ENCODE measurements around the gene ZFP69.

ZFP69 gene

DNA sequence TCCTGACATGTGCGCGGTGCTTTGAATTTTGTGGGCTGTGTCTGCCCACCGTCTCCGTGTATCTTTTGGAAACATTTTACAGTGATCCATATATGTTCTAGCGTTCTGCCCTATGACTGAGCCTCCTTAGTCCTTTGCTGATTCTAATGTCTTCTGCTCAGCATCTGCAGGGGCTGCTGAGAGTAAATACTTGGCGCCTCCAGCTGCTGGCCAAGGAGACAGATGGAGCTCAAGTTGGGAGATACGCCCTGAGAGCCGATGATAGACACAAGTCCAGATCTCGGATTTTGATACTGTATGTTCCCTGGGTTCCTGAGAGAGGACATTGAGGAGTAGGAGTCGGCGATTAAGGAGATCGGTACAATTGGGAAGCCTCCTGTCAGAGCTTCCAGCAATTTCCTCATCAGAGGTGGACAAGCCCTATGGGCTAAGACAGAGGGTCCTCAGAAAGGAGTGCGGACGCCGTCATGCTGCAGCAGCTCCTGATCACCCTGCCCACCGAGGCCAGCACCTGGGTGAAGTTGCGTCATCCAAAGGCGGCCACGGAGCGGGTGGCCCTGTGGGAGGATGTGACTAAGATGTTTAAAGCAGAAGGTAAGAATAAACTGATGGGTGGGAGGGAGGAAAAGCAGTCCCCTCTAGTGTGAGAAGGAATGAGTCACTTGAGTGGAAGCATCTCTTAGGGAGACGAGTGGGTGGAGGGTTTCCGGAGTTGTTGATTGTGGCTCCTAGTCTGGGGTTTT lies 26.4 kb upstream of the ZFP69 start (continued):
- TF ChIP-seq ZNF324 (tag by site-specific recombination; IDR thresholded peaks at IDR 0.05): 0 out of 2 replicates have a peak, but pooled peaks have one; percentile 32
- TF ChIP-seq, protein P1, sequence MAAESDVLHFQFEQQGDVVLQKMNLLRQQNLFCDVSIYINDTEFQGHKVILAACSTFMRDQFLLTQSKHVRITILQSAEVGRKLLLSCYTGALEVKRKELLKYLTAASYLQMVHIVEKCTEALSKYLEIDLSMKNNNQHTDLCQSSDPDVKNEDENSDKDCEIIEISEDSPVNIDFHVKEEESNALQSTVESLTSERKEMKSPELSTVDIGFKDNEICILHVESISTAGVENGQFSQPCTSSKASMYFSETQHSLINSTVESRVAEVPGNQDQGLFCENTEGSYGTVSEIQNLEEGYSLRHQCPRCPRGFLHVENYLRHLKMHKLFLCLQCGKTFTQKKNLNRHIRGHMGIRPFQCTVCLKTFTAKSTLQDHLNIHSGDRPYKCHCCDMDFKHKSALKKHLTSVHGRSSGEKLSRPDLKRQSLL (tag by site-specific recombination; IDR thresholded peaks at IDR 0.05): no peak
- TF ChIP-seq, protein P2, sequence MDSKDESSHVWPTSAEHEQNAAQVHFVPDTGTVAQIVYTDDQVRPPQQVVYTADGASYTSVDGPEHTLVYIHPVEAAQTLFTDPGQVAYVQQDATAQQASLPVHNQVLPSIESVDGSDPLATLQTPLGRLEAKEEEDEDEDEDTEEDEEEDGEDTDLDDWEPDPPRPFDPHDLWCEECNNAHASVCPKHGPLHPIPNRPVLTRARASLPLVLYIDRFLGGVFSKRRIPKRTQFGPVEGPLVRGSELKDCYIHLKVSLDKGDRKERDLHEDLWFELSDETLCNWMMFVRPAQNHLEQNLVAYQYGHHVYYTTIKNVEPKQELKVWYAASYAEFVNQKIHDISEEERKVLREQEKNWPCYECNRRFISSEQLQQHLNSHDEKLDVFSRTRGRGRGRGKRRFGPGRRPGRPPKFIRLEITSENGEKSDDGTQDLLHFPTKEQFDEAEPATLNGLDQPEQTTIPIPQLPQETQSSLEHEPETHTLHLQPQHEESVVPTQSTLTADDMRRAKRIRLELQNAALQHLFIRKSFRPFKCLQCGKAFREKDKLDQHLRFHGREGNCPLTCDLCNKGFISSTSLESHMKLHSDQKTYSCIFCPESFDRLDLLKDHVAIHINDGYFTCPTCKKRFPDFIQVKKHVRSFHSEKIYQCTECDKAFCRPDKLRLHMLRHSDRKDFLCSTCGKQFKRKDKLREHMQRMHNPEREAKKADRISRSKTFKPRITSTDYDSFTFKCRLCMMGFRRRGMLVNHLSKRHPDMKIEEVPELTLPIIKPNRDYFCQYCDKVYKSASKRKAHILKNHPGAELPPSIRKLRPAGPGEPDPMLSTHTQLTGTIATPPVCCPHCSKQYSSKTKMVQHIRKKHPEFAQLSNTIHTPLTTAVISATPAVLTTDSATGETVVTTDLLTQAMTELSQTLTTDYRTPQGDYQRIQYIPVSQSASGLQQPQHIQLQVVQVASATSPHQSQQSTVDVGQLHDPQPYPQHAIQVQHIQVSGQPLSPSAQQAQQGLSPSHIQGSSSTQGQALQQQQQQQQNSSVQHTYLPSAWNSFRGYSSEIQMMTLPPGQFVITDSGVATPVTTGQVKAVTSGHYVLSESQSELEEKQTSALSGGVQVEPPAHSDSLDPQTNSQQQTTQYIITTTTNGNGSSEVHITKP (tag by site-specific recombination; IDR thresholded peaks at IDR 0.05): peak; percentile 59
- TF ChIP-seq, protein P3, sequence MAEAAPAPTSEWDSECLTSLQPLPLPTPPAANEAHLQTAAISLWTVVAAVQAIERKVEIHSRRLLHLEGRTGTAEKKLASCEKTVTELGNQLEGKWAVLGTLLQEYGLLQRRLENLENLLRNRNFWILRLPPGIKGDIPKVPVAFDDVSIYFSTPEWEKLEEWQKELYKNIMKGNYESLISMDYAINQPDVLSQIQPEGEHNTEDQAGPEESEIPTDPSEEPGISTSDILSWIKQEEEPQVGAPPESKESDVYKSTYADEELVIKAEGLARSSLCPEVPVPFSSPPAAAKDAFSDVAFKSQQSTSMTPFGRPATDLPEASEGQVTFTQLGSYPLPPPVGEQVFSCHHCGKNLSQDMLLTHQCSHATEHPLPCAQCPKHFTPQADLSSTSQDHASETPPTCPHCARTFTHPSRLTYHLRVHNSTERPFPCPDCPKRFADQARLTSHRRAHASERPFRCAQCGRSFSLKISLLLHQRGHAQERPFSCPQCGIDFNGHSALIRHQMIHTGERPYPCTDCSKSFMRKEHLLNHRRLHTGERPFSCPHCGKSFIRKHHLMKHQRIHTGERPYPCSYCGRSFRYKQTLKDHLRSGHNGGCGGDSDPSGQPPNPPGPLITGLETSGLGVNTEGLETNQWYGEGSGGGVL (tag by site-specific recombination; IDR thresholded peaks at IDR 0.05): peak; percentile 51; the same call in 1 of the 2 replicates
- peak; percentile 19; the same call in 1 of the 2 replicates for TF ChIP-seq ZIC2 (tag by site-specific recombination; IDR thresholded peaks at IDR 0.05)
- TF ChIP-seq ZNF169 (tag by site-specific recombination; IDR thresholded peaks at IDR 0.05): no peak
- TF ChIP-seq ZNF843 (tag by site-specific recombination; IDR thresholded peaks at IDR 0.05): no peak
- TF ChIP-seq, protein P4, sequence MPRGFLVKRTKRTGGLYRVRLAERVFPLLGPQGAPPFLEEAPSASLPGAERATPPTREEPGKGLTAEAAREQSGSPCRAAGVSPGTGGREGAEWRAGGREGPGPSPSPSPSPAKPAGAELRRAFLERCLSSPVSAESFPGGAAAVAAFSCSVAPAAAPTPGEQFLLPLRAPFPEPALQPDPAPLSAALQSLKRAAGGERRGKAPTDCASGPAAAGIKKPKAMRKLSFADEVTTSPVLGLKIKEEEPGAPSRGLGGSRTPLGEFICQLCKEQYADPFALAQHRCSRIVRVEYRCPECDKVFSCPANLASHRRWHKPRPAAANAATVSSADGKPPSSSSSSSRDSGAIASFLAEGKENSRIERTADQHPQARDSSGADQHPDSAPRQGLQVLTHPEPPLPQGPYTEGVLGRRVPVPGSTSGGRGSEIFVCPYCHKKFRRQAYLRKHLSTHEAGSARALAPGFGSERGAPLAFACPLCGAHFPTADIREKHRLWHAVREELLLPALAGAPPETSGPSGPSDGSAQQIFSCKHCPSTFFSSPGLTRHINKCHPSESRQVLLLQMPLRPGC (tag by site-specific recombination; IDR thresholded peaks at IDR 0.05): peak; percentile 30; the same call in 1 of the 2 replicates
- TF ChIP-seq GLIS2 (tag by site-specific recombination; IDR thresholded peaks at IDR 0.05): peak; percentile 43; the same call in 1 of the 2 replicates
- TF ChIP-seq ZNF302 (tag by site-specific recombination; IDR thresholded peaks at IDR 0.05; ENCODE audit: low read depth): no peak
- TF ChIP-seq, protein P5, sequence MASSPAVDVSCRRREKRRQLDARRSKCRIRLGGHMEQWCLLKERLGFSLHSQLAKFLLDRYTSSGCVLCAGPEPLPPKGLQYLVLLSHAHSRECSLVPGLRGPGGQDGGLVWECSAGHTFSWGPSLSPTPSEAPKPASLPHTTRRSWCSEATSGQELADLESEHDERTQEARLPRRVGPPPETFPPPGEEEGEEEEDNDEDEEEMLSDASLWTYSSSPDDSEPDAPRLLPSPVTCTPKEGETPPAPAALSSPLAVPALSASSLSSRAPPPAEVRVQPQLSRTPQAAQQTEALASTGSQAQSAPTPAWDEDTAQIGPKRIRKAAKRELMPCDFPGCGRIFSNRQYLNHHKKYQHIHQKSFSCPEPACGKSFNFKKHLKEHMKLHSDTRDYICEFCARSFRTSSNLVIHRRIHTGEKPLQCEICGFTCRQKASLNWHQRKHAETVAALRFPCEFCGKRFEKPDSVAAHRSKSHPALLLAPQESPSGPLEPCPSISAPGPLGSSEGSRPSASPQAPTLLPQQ (tag by site-specific recombination; IDR thresholded peaks at IDR 0.05): 0 out of 2 replicates have a peak, but pooled peaks have one; percentile 51
- TF ChIP-seq ZNF623 (tag by site-specific recombination; IDR thresholded peaks at IDR 0.05): 0 out of 2 replicates have a peak, but pooled peaks have one; percentile 1
- no peak for TF ChIP-seq ZNF132 (tag by site-specific recombination; IDR thresholded peaks at IDR 0.05; ENCODE audit: borderline replicate concordance)
- TF ChIP-seq, protein P6, sequence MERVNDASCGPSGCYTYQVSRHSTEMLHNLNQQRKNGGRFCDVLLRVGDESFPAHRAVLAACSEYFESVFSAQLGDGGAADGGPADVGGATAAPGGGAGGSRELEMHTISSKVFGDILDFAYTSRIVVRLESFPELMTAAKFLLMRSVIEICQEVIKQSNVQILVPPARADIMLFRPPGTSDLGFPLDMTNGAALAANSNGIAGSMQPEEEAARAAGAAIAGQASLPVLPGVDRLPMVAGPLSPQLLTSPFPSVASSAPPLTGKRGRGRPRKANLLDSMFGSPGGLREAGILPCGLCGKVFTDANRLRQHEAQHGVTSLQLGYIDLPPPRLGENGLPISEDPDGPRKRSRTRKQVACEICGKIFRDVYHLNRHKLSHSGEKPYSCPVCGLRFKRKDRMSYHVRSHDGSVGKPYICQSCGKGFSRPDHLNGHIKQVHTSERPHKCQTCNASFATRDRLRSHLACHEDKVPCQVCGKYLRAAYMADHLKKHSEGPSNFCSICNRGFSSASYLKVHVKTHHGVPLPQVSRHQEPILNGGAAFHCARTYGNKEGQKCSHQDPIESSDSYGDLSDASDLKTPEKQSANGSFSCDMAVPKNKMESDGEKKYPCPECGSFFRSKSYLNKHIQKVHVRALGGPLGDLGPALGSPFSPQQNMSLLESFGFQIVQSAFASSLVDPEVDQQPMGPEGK (tag by site-specific recombination; IDR thresholded peaks at IDR 0.05): peak; percentile 74
- no peak for TF ChIP-seq BCL11A (tag by site-specific recombination; IDR thresholded peaks at IDR 0.05; ENCODE audit: low read depth)
- TF ChIP-seq ZNF10 (tag by site-specific recombination; IDR thresholded peaks at IDR 0.05): peak; percentile 66; the same call in 1 of the 2 replicates
- peak; percentile 41; the same call in 1 of the 2 replicates for TF ChIP-seq ZNF24 (tag by site-specific recombination; IDR thresholded peaks at IDR 0.05)
- TF ChIP-seq ZEB2 (tag by site-specific recombination; IDR thresholded peaks at IDR 0.05): peak; percentile 43; the same call in 1 of the 2 replicates
- peak; percentile 60; the same call in 1 of the 2 replicates for TF ChIP-seq ZFP69B (tag by site-specific recombination; IDR thresholded peaks at IDR 0.05)
- TF ChIP-seq, protein P7, sequence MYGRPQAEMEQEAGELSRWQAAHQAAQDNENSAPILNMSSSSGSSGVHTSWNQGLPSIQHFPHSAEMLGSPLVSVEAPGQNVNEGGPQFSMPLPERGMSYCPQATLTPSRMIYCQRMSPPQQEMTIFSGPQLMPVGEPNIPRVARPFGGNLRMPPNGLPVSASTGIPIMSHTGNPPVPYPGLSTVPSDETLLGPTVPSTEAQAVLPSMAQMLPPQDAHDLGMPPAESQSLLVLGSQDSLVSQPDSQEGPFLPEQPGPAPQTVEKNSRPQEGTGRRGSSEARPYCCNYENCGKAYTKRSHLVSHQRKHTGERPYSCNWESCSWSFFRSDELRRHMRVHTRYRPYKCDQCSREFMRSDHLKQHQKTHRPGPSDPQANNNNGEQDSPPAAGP (tag by site-specific recombination; IDR thresholded peaks at IDR 0.05): 0 out of 2 replicates have a peak, but pooled peaks have one; percentile 76
- TF ChIP-seq, protein P8, sequence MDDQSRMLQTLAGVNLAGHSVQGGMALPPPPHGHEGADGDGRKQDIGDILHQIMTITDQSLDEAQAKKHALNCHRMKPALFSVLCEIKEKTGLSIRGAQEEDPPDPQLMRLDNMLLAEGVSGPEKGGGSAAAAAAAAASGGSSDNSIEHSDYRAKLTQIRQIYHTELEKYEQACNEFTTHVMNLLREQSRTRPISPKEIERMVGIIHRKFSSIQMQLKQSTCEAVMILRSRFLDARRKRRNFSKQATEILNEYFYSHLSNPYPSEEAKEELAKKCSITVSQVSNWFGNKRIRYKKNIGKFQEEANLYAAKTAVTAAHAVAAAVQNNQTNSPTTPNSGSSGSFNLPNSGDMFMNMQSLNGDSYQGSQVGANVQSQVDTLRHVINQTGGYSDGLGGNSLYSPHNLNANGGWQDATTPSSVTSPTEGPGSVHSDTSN (CRISPR knock-in tag; IDR thresholded peaks at IDR 0.05): no peak
